HG03460 (cell line): Measurements from ENCODE around the gene MAPK6.
A peak's percentile ranks its signal among the peaks of the same experiment; 100 is the strongest.
"Not testable (repeated sequence)": the region's sequence is repeated elsewhere in the genome, so short reads cannot be mapped to it uniquely, and the experiment has no call there.

Source experiments
- ATAC-seq: cut with Tn5 transposase; IDR thresholded peaks from one replicate; pipeline ENCODE4 v1.9.1; 2021; ENCODE audit not compliant: unreplicated experiment

Gene MAPK6

GRCh38 chr15:52078876-52079700 is 60.1 kb downstream of the MAPK6 start:
- no peak for ATAC-seq

GRCh38 chr15:52080031-52080430 is 61.0 kb downstream of the MAPK6 start:
- ATAC-seq, result no peak

GRCh38 chr15:52080706-52081392 is 61.8 kb downstream of the MAPK6 start:
- ATAC-seq, result no peak

GRCh38 chr15:52082197-52083036 is 63.4 kb downstream of the MAPK6 start:
- ATAC-seq, result peak; percentile 84

- peak; percentile 11 for ATAC-seq
Observed at GRCh38 chr15:52083037-52083359, 64.0 kb downstream of the MAPK6 start.

- ATAC-seq, result no peak
Observed at GRCh38 chr15:52083603-52084002, 64.6 kb downstream of the MAPK6 start.

- ATAC-seq, result no peak
Observed at GRCh38 chr15:52085299-52085698, 66.3 kb downstream of the MAPK6 start.

- ATAC-seq, result no peak
Observed at GRCh38 chr15:52086011-52086786, 67.2 kb downstream of the MAPK6 start.

GRCh38 chr15:52090193-52090592 is 71.2 kb downstream of the MAPK6 start:
- no peak for ATAC-seq

GRCh38 chr15:52093167-52093538 is 74.1 kb downstream of the MAPK6 start:
- no peak for ATAC-seq

GRCh38 chr15:52093539-52094510 is 74.8 kb downstream of the MAPK6 start:
- ATAC-seq, result no peak

GRCh38 chr15:52094811-52095584 is 76.0 kb downstream of the MAPK6 start:
- ATAC-seq, result no peak

- ATAC-seq, result no peak
Observed at GRCh38 chr15:52095597-52096262, 76.7 kb downstream of the MAPK6 start.

- ATAC-seq, result not testable (repeated sequence)
Observed at GRCh38 chr15:52096536-52096935, 77.5 kb downstream of the MAPK6 start.

- ATAC-seq, result no peak
Observed at GRCh38 chr15:52097180-52097579, 78.2 kb downstream of the MAPK6 start.

- no peak for ATAC-seq
Observed at GRCh38 chr15:52098323-52098722, 79.3 kb downstream of the MAPK6 start.

GRCh38 chr15:52099651-52100272 is 80.7 kb downstream of the MAPK6 start:
- no peak for ATAC-seq
